Osteoblast (primary cell): Measurements from ENCODE around the gene WDR70. TPM values are rescaled to one million over a fixed set of nuclear protein-coding genes. Genes with fewer than 3 reads are reported as not detected.
"Not testable (repeated sequence)": the region's sequence is repeated elsewhere in the genome, so short reads cannot be mapped to it uniquely, and the experiment has no call there.

Experiments used
- DNase-seq: peaks from one replicate; pipeline ENCODE4 v3.0.0; 2011; ENCODE audit warnings: low spot score, mixed read lengths; ENCODE audit not compliant: insufficient read length; ENCODE audit errors: missing footprints
- H2AFZ ChIP-seq: 2 replicates; pipeline ENCODE4 v1.6.0; 2011; ENCODE audit warnings: mild to moderate bottlenecking, low read length
- H3K27ac ChIP-seq: 2 replicates; pipeline ENCODE4 v1.5.1; 2011; ENCODE audit warnings: mild to moderate bottlenecking, low read depth, low read length, moderate library complexity
- H3K27me3 ChIP-seq: 2 replicates; pipeline ENCODE4 v1.6.0; 2012; ENCODE audit warnings: mild to moderate bottlenecking, control low read depth, inconsistent platforms, low read length, moderate library complexity; ENCODE audit not compliant: insufficient read depth
- H3K36me3 ChIP-seq: 2 replicates; pipeline ENCODE4 v1.5.1; 2011; ENCODE audit warnings: mild to moderate bottlenecking, low read length, control low read depth, moderate library complexity; ENCODE audit not compliant: insufficient read depth
- H3K4me1 ChIP-seq: 2 replicates; pipeline ENCODE4 v1.5.1; 2011; ENCODE audit warnings: mild to moderate bottlenecking, low read length, control low read depth, moderate library complexity; ENCODE audit not compliant: insufficient read depth
- H3K4me2 ChIP-seq: 2 replicates; pipeline ENCODE4 v1.6.0; 2011; ENCODE audit warnings: mild to moderate bottlenecking, low read length; ENCODE audit not compliant: insufficient read depth
- H3K4me3 ChIP-seq: fragments of 200-600 bp; sonication (generic); 3 replicates; pipeline ENCODE4 v1.5.1; 2012; ENCODE audit warnings: mild to moderate bottlenecking, low read length, inconsistent platforms; ENCODE audit not compliant: insufficient read depth
- H3K79me2 ChIP-seq: 2 replicates; pipeline ENCODE4 v1.6.0; 2012; ENCODE audit warnings: mild to moderate bottlenecking, low read length, control low read depth, inconsistent platforms; ENCODE audit not compliant: insufficient read depth
- H3K9me3 ChIP-seq: 2 replicates; pipeline ENCODE4 v1.5.1; 2011; ENCODE audit warnings: low read depth, low read length, control low read depth
- H4K20me1 ChIP-seq: 2 replicates; pipeline ENCODE4 v1.6.0; 2012; ENCODE audit warnings: mild to moderate bottlenecking, low read length, control low read depth; ENCODE audit not compliant: insufficient read depth
- CTCF ChIP-seq: IDR thresholded peaks from 2 replicates; pipeline ENCODE4 v1.5.1; 2011; ENCODE audit warnings: mild to moderate bottlenecking, low read depth, low read length, moderate library complexity; ENCODE audit errors: extremely low read depth
- total RNA-seq: library from RNA; depleted of rRNA; stranded (reverse); fragments of >200 nt; gene quantifications from 2 replicates; pipeline ENCODE4 v1.2.3, GENCODE V29; 2012

The WDR70 gene
- total RNA-seq, 1 donor: 32.2 TPM

GRCh38 chr5:37477426-37477825 lies 98.3 kb downstream of the WDR70 start:
- no peaks in the 10 kb centered on the region for H3K79me2 ChIP-seq
- H3K27ac ChIP-seq: no peak overlapping the region
- TF ChIP-seq CTCF: no peak
- H3K4me2 ChIP-seq: no peak overlapping the region
- no peak overlapping the region for H3K4me3 ChIP-seq
- DNase-seq: no peak
- peaks cover 14% of the 10 kb centered on the region for H3K36me3 ChIP-seq
- no peaks in the 10 kb centered on the region for H3K9me3 ChIP-seq
- H2AFZ ChIP-seq: no peak overlapping the region
- no peaks in the 10 kb centered on the region for H3K4me1 ChIP-seq
- no peaks in the 10 kb centered on the region for H3K27me3 ChIP-seq
- H4K20me1 ChIP-seq: peaks cover 2% of the 10 kb centered on the region

- Histone ChIP-seq H4K20me1 (peaks cover 2% of the 10 kb centered on the region), H3K36me3 (peaks cover 14% of the 10 kb centered on the region), H3K79me2 (no peaks in the 10 kb centered on the region), H3K9me3 (no peaks in the 10 kb centered on the region), H3K27ac (no peak overlapping the region), H3K4me3 (no peak overlapping the region), H3K4me2 (no peak overlapping the region), H3K27me3 (no peaks in the 10 kb centered on the region), H3K4me1 (no peaks in the 10 kb centered on the region), H2AFZ (no peak overlapping the region)
- DNase-seq: no peak
- TF ChIP-seq CTCF: no peak
Observed at GRCh38 chr5:37478121-37478894, 99.2 kb downstream of the WDR70 start.

- H3K36me3 ChIP-seq: peaks cover 14% of the 10 kb centered on the region
Observed at GRCh38 chr5:37481395-37481794, 102.3 kb downstream of the WDR70 start.

GRCh38 chr5:37490120-37490810 lies 111.1 kb downstream of the WDR70 start:
- Histone ChIP-seq H4K20me1 (peaks cover 4% of the 10 kb centered on the region), H3K27me3 (no peaks in the 10 kb centered on the region), H3K27ac (no peak overlapping the region), H3K4me1 (peaks cover 11% of the 10 kb centered on the region), H2AFZ (no peak overlapping the region), H3K4me3 (no peak overlapping the region), H3K79me2 (peaks cover 6% of the 10 kb centered on the region), H3K36me3 (no peaks in the 10 kb centered on the region), H3K9me3 (no peaks in the 10 kb centered on the region), H3K4me2 (no peak overlapping the region)
- no peak for DNase-seq
- no peak for TF ChIP-seq CTCF

More at GRCh38 chr5:37481395-37481794, 102.3 kb downstream of the WDR70 start:
- H3K27me3 ChIP-seq, H3K9me3 ChIP-seq, H3K79me2 ChIP-seq, H3K27ac ChIP-seq, H3K4me1 ChIP-seq, H2AFZ ChIP-seq, H4K20me1 ChIP-seq, H3K4me2 ChIP-seq, H3K4me3 ChIP-seq, DNase-seq: not testable (repeated sequence)
